K562 (cell line): ENCODE data around the gene GPHA2. TPM values are rescaled to one million over a fixed set of nuclear protein-coding genes. Genes with fewer than 3 reads are reported as not detected.
A peak's percentile ranks its signal among the peaks of the same experiment; 100 is the strongest.

ENCODE experiments used
- BCLAF1 ChIP-seq, 2 experiments: fragments of 450-650 bp in 1 of 2; IDR thresholded peaks; 2 replicates each; pipeline ENCODE4 v1.6.1; 2011 to 2017; ENCODE audit warnings: low read depth in 2 of 2, antibody characterized with exemption in 1 of 2, borderline replicate concordance in 1 of 2, low read length in 1 of 2, mild to moderate bottlenecking in 1 of 2, mixed read lengths in 1 of 2; ENCODE audit not compliant: control insufficient read depth in 1 of 2
- CREB1 ChIP-seq, 2 experiments: sonication (generic) in 1 of 2; formaldehyde crosslinking in 1 of 2; IDR thresholded peaks; 2 replicates each; pipeline versions ENCODE4 v1.6.1 to v1.8.0; 2012 to 2022; ENCODE audit warnings: inconsistent platforms in 1 of 2, mild to moderate bottlenecking in 1 of 2, missing genetic modification reagents in 1 of 2, moderate library complexity in 1 of 2
- E2F8 ChIP-seq: fragments of 450-650 bp; IDR thresholded peaks from 2 replicates; pipeline ENCODE4 v1.7.1; 2018; ENCODE audit warnings: mild to moderate bottlenecking, low read depth; ENCODE audit not compliant: partially characterized antibody
- ERF ChIP-seq: fragments of 450-650 bp; formaldehyde crosslinking; IDR thresholded peaks from 2 replicates; pipeline ENCODE4 v1.4.0; 2020; ENCODE audit warnings: mild to moderate bottlenecking, mixed read lengths
- HDGF ChIP-seq: fragments of 450-650 bp; IDR thresholded peaks from 2 replicates; pipeline ENCODE4 v1.6.1; 2016
- HEY1 ChIP-seq: fragments of 250-450 bp; sonication (Bioruptor Pico); IDR thresholded peaks from 2 replicates; pipeline ENCODE4 v1.5.0; 2020; ENCODE audit warnings: mild to moderate bottlenecking, moderate library complexity, borderline replicate concordance
- HNRNPUL1 ChIP-seq: fragments of 200-400 bp; formaldehyde crosslinking; IDR thresholded peaks from 2 replicates; pipeline ENCODE4 v1.6.1; 2017; ENCODE audit warnings: low read length
- JUN ChIP-seq, 2 experiments: sonication (generic) in 1 of 2; formaldehyde crosslinking in 1 of 2; IDR thresholded peaks; 2 replicates each; pipeline versions ENCODE4 v1.6.1 to v1.8.0; 2012 to 2022; ENCODE audit warnings: borderline replicate concordance in 2 of 2, mild to moderate bottlenecking in 2 of 2, improper control_type of control experiment in 1 of 2, low read depth in 1 of 2, low read length in 1 of 2, missing genetic modification reagents in 1 of 2
- JUNB ChIP-seq: fragments of 450-650 bp; formaldehyde crosslinking; conservative IDR thresholded peaks from 2 replicates; pipeline ENCODE4 v1.4.0; 2020; ENCODE audit warnings: mild to moderate bottlenecking
- KDM5B ChIP-seq: fragments of 200-600 bp; sonication (generic); IDR thresholded peaks from 2 replicates; pipeline ENCODE4 v1.6.1; 2012; ENCODE audit warnings: low read depth, mild to moderate bottlenecking, moderate library complexity, low read length, control low read depth, inconsistent platforms; ENCODE audit not compliant: insufficient replicate concordance
- NBN ChIP-seq: fragments of 450-650 bp; IDR thresholded peaks from 2 replicates; pipeline ENCODE4 v1.6.1; 2016; ENCODE audit warnings: low read depth, mild to moderate bottlenecking
- NCOR1 ChIP-seq: fragments of 450-650 bp; IDR thresholded peaks from 2 replicates; pipeline ENCODE4 v1.6.1; 2016; ENCODE audit warnings: mild to moderate bottlenecking, moderate library complexity
- STAT5A ChIP-seq: IDR thresholded peaks from 2 replicates; pipeline ENCODE4 v1.6.1; 2012; ENCODE audit warnings: low read length, inconsistent platforms, borderline replicate concordance
- ZBTB26 ChIP-seq: fragments of 450-650 bp; formaldehyde crosslinking; IDR thresholded peaks from 2 replicates; pipeline ENCODE4 v1.4.0; 2022; ENCODE audit warnings: missing genetic modification characterization
- ZNF197 ChIP-seq: fragments of 200-800 bp; sonication (Bioruptor generic); IDR thresholded peaks from 2 replicates; pipeline ENCODE4 v1.6.1; 2016; ENCODE audit warnings: low read depth, missing genetic modification characterization, missing compliant biosample characterization
- ZNF224 ChIP-seq: sonication (generic); formaldehyde crosslinking; IDR thresholded peaks from 2 replicates; pipeline ENCODE4 v1.8.0; 2022; ENCODE audit warnings: mild to moderate bottlenecking, missing genetic modification reagents
- ZNF274 ChIP-seq: IDR thresholded peaks from 2 replicates; pipeline ENCODE4 v1.6.1; 2011; ENCODE audit warnings: low read depth, mild to moderate bottlenecking, low read length, moderate library complexity, borderline replicate concordance
- ZNF354B ChIP-seq: fragments of 250-450 bp; sonication (Bioruptor Pico); IDR thresholded peaks from 2 replicates; pipeline ENCODE4 v1.4.0; 2020
- ZNF699 ChIP-seq: fragments of 250-450 bp; sonication (Bioruptor Pico); IDR thresholded peaks from 2 replicates; pipeline ENCODE4 v1.8.0; 2021; ENCODE audit warnings: mild to moderate bottlenecking, moderate library complexity; ENCODE audit not compliant: insufficient replicate concordance
- ZNF79 ChIP-seq: fragments of 250-450 bp; sonication (Bioruptor Pico); IDR thresholded peaks from 2 replicates; pipeline ENCODE4 v1.4.0; 2020; ENCODE audit warnings: low read depth, mild to moderate bottlenecking, moderate library complexity
- polyA plus RNA-seq, 8 experiments: library from polyadenylated mRNA; depleted of rRNA in 4 of 8; stranded (reverse) in 5 of 8; unstranded in 3 of 8; fragments of >200 nt; fragmentation: Nextera tagmentation in 2 of 8; fragmentation: Illumina TruSeq in 1 of 8; extraction: Ambion mirVana in 2 of 8; extraction: Trizol in 1 of 8; gene quantifications; 2 replicates each; pipeline versions ENCODE4 v1.2.1 to v1.2.3, GENCODE V29; 2011 to 2014; ENCODE audit warnings: inconsistent platforms in 1 of 8, missing spikeins in 1 of 8
- total RNA-seq, 7 experiments: library from RNA; depleted of rRNA in 6 of 7; stranded (reverse); fragments of >200 nt in 6 of 7; fragmentation: Illumina TruSeq in 2 of 7; extraction: Trizol in 2 of 7; gene quantifications; 2 replicates each; pipeline versions ENCODE4 v1.2.1 to v1.2.3, GENCODE V29; 2011 to 2021; ENCODE audit warnings: low replicate concordance in 1 of 7

The GPHA2 gene
- total and polyA plus RNA-seq, 9 of the 15 experiments (the other 6 are each of a cell fraction or from before 2014, with no cell fraction given), result 0.17 to 0.22 TPM; not detected in 7

GRCh38 chr11:64888729-64889511 is 46.8 kb downstream of the GPHA2 start (continued):
- TF ChIP-seq E2F8, result peak; percentile 94
- peak; percentile 99 for TF ChIP-seq NCOR1
- TF ChIP-seq BCLAF1 (IDR thresholded peaks at IDR 0.05; ENCODE audit: borderline replicate concordance in 1 of 2, control insufficient read depth in 1 of 2, low read depth in 2 of 2, low read length in 1 of 2), result no peak
- TF ChIP-seq HNRNPUL1, result no peak
- 0 out of 2 replicates have a peak, but pooled peaks have one; percentile 26 for TF ChIP-seq HDGF
- TF ChIP-seq ERF (CRISPR knock-in tag), result peak; percentile 73; the same call in 1 of the 2 replicates
- no peak for TF ChIP-seq JUNB (CRISPR knock-in tag)
- no peak for TF ChIP-seq ZNF354B (CRISPR knock-in tag)
- TF ChIP-seq ZNF274, result no peak
- TF ChIP-seq ZNF197 (CRISPR knock-in tag), result no peak
- no peak for TF ChIP-seq ZNF79
- TF ChIP-seq JUN (IDR thresholded peaks at IDR 0.05; ENCODE audit: borderline replicate concordance, low read depth, low read length), result peak; percentile 84
- TF ChIP-seq JUN (CRISPR knock-in tag; IDR thresholded peaks at IDR 0.05; ENCODE audit: borderline replicate concordance), result no peak; the same call in 1 of the 2 replicates
- 0 out of 2 replicates have a peak, but pooled peaks have one; percentile 58 for TF ChIP-seq CREB1 (IDR thresholded peaks at IDR 0.05)
- TF ChIP-seq CREB1 (CRISPR knock-in tag; IDR thresholded peaks at IDR 0.05), result no peak
- TF ChIP-seq NBN, result peak; percentile 95
- TF ChIP-seq ZBTB26 (CRISPR knock-in tag), result peak; percentile 53; the same call in 1 of the 2 replicates
- TF ChIP-seq HEY1 (CRISPR knock-in tag), result no peak
- no peak for TF ChIP-seq ZNF224 (CRISPR knock-in tag)
- TF ChIP-seq ZNF699 (CRISPR knock-in tag), result no peak
- peak; percentile 89 for TF ChIP-seq STAT5A
- TF ChIP-seq KDM5B, result no peak
